HCT116 (cell line): ENCODE results near the gene CDH4. TPM values are rescaled to one million over a fixed set of nuclear protein-coding genes. Genes with fewer than 3 reads are reported as not detected.

Experiments
- ATAC-seq: fragments of 200-7000 bp; cut with Tn5 transposase; 2 replicates; pipeline ENCODE4 v1.9.1; 2020; ENCODE audit warnings: mild to moderate bottlenecking, moderate library complexity
- BruUV-seq: library from RNA; stranded (reverse); fragments of 400-500 nt; replicated peaks from 2 replicates; lab custom pipeline; 2021; lab: Mats Ljungman, UMichigan
- CTCF ChIA-PET: fragments of 300-600 bp; sonication (Branson Sonifier 250); formaldehyde crosslinking; loops from one replicate; lab custom pipeline; 2021; ENCODE audit warnings: antibody characterized with exemption; lab: Charles Lee
- POLR2A ChIA-PET: fragments of 300-600, 350-600 bp; sonication (Branson Sonifier 250); formaldehyde crosslinking; loops from one replicate; lab custom pipeline; 2021; ENCODE audit warnings: antibody characterized with exemption; lab: Charles Lee
- RAD21 ChIA-PET, 2 experiments: fragments of 300-600 bp; sonication (Branson Sonifier 250); formaldehyde crosslinking; loops; one replicate each; lab custom pipeline; 2023; ENCODE audit warnings: low total read pairs in 2 of 2; ENCODE audit not compliant: uncharacterized antibody in 2 of 2, unreplicated experiment in 2 of 2, low non-redundant PET in 1 of 2; lab: Charles Lee
- DNase-seq: peaks from one replicate; pipeline ENCODE4 v3.0.0-alpha.2; 2010; ENCODE audit warnings: low read depth, low spot score
- H2AFZ ChIP-seq: fragments of 200-600 bp; shearing (Covaris generic), sonication (generic); 2 replicates; pipeline ENCODE4 v1.6.1; 2017; ENCODE audit warnings: low read depth, mixed run types, mixed read lengths, antibody characterized with exemption, low read length; ENCODE audit not compliant: poor library complexity, severe bottlenecking
- H3K27ac ChIP-seq: 2 replicates; pipeline ENCODE4 v1.5.1; 2012; ENCODE audit warnings: low read depth, low read length
- H3K27me3 ChIP-seq: fragments of 200-600 bp; sonication (generic); 2 replicates; pipeline ENCODE4 v1.6.1; 2016; ENCODE audit warnings: mixed run types, low read length, mixed read lengths; ENCODE audit not compliant: insufficient read depth
- H3K36me3 ChIP-seq, 2 experiments: fragments of 200-500 bp in 1 of 2; fragments of 200-600 bp in 1 of 2; sonication (Bioruptor generic) in 1 of 2; sonication (generic) in 1 of 2; 2 replicates each; pipeline versions ENCODE4 v1.5.1 to v1.6.1; 2014 to 2016; ENCODE audit warnings: low read length in 2 of 2, inconsistent platforms in 1 of 2, mixed read lengths in 1 of 2, mixed run types in 1 of 2; ENCODE audit not compliant: insufficient read depth in 2 of 2, control insufficient read depth in 1 of 2
- H3K4me1 ChIP-seq, 2 experiments: fragments of 200-600 bp in 1 of 2; sonication (generic) in 1 of 2; 2 replicates each; pipeline versions ENCODE4 v1.5.1 to v1.6.1; 2012 to 2017; ENCODE audit warnings: low read length in 2 of 2, inconsistent platforms in 1 of 2, mild to moderate bottlenecking in 1 of 2, mixed read lengths in 1 of 2, mixed run types in 1 of 2, moderate library complexity in 1 of 2; ENCODE audit not compliant: insufficient read depth in 2 of 2, control insufficient read depth in 1 of 2
- H3K4me2 ChIP-seq: fragments of 200-600 bp; sonication (generic); 2 replicates; pipeline ENCODE4 v1.6.1; 2017; ENCODE audit warnings: mixed run types, low read length, mixed read lengths
- H3K4me3 ChIP-seq, 2 experiments: fragments of 200-600 bp in 1 of 2; sonication (generic) in 1 of 2; replicated peaks in 1 of 2; 2 replicates each; pipeline ENCODE4 v1.5.1; 2011 to 2016; ENCODE audit warnings: low read length in 2 of 2, control low read depth in 1 of 2, low read depth in 1 of 2, mild to moderate bottlenecking in 1 of 2, mixed read lengths in 1 of 2, mixed run types in 1 of 2
- H3K79me2 ChIP-seq: fragments of 200-600 bp; sonication (generic); 2 replicates; pipeline ENCODE4 v1.6.1; 2017; ENCODE audit warnings: mild to moderate bottlenecking, mixed run types, low read length, moderate library complexity, mixed read lengths; ENCODE audit not compliant: insufficient read depth
- H3K9ac ChIP-seq: fragments of 200-600 bp; sonication (generic); 2 replicates; pipeline ENCODE4 v1.6.1; 2016; ENCODE audit warnings: low read length, mixed read lengths
- H3K9me2 ChIP-seq: fragments of 200-600 bp; sonication (generic), shearing (Covaris generic); 2 replicates; pipeline ENCODE4 v1.6.1; 2017; ENCODE audit warnings: mixed run types, mild to moderate bottlenecking, moderate library complexity; ENCODE audit not compliant: insufficient read depth
- H3K9me3 ChIP-seq, 2 experiments: fragments of 200-500 bp in 1 of 2; fragments of 200-600 bp in 1 of 2; sonication (Bioruptor generic) in 1 of 2; sonication (generic) in 1 of 2; 2 replicates each; pipeline ENCODE4 v1.6.1; 2014 to 2017; ENCODE audit warnings: low read length in 2 of 2, mixed read lengths in 2 of 2, inconsistent platforms in 1 of 2, low read depth in 1 of 2, mild to moderate bottlenecking in 1 of 2, mixed run types in 1 of 2, moderate library complexity in 1 of 2; ENCODE audit not compliant: control insufficient read depth in 1 of 2, insufficient read depth in 1 of 2
- H4K20me1 ChIP-seq: fragments of 200-600 bp; sonication (generic), shearing (Covaris generic); 2 replicates; pipeline ENCODE4 v1.6.1; 2017; ENCODE audit warnings: mixed run types, mild to moderate bottlenecking, moderate library complexity; ENCODE audit not compliant: insufficient read depth
- CBX3 ChIP-seq: IDR thresholded peaks from 2 replicates; pipeline ENCODE4 v1.6.1; 2012; ENCODE audit warnings: low read depth
- CEBPB ChIP-seq: IDR thresholded peaks from 2 replicates; pipeline ENCODE4 v1.6.1; 2012; ENCODE audit warnings: low read depth
- CTCF ChIP-seq, 3 experiments: fragments of 200-600 bp in 1 of 3; sonication (generic) in 1 of 3; IDR thresholded peaks in 2 of 3; conservative IDR thresholded peaks in 1 of 3; 2 replicates each; pipeline ENCODE4 v1.5.1; 2012 to 2017; ENCODE audit warnings: low read depth in 2 of 3, low read length in 2 of 3, antibody characterized with exemption in 1 of 3, borderline replicate concordance in 1 of 3, control low read depth in 1 of 3, mild to moderate bottlenecking in 1 of 3, mixed read lengths in 1 of 3, mixed run types in 1 of 3, moderate library complexity in 1 of 3; ENCODE audit not compliant: insufficient read depth in 1 of 3
- ELF1 ChIP-seq: IDR thresholded peaks from 2 replicates; pipeline ENCODE4 v1.6.1; 2012; ENCODE audit warnings: low read depth, borderline replicate concordance
- EZH2 ChIP-seq: fragments of 200-600 bp; sonication (generic); IDR thresholded peaks from 2 replicates; pipeline ENCODE4 v1.6.1; 2017; ENCODE audit warnings: antibody characterized with exemption, mixed run types
- EZH2phosphoT487 ChIP-seq: fragments of 200-600 bp; IDR thresholded peaks from 2 replicates; pipeline ENCODE4 v1.6.1; 2018; ENCODE audit warnings: antibody characterized with exemption, borderline replicate concordance
- JUND ChIP-seq: IDR thresholded peaks from 2 replicates; pipeline ENCODE4 v1.6.1; 2012
- MAX ChIP-seq: IDR thresholded peaks from 2 replicates; pipeline ENCODE4 v1.6.1; 2012
- POLR2A ChIP-seq: IDR thresholded peaks from 2 replicates; pipeline ENCODE4 v1.7.0; 2011; ENCODE audit warnings: borderline replicate concordance; ENCODE audit not compliant: insufficient read depth, insufficient read length; ENCODE audit errors: extremely low read depth
- RAD21 ChIP-seq: IDR thresholded peaks from 2 replicates; pipeline ENCODE4 v1.6.1; 2012; ENCODE audit warnings: low read depth, mild to moderate bottlenecking
- SIN3A ChIP-seq: IDR thresholded peaks from 2 replicates; pipeline ENCODE4 v1.6.1; 2012; ENCODE audit warnings: low read depth
- SP1 ChIP-seq: IDR thresholded peaks from 2 replicates; pipeline ENCODE4 v1.6.1; 2012; ENCODE audit warnings: low read depth
- SRF ChIP-seq: IDR thresholded peaks from 2 replicates; pipeline ENCODE4 v1.6.1; 2012; ENCODE audit warnings: low read depth
- TCF7L2 ChIP-seq: IDR thresholded peaks from 2 replicates; pipeline ENCODE4 v1.7.0; 2011; ENCODE audit warnings: borderline replicate concordance, inconsistent platforms; ENCODE audit not compliant: insufficient read depth, insufficient read length; ENCODE audit errors: extremely low read depth
- YY1 ChIP-seq: IDR thresholded peaks from 2 replicates; pipeline ENCODE4 v1.6.1; 2011; ENCODE audit warnings: low read length, low read depth, moderate library complexity, mild to moderate bottlenecking; ENCODE audit not compliant: insufficient replicate concordance; ENCODE audit errors: extremely low read depth
- ZBTB33 ChIP-seq: IDR thresholded peaks from 2 replicates; pipeline ENCODE4 v1.6.1; 2011; ENCODE audit warnings: mild to moderate bottlenecking, low read length, moderate library complexity; ENCODE audit not compliant: insufficient replicate concordance; ENCODE audit errors: extremely low read depth
- ZFX ChIP-seq: fragments of 450-650 bp; IDR thresholded peaks from 2 replicates; pipeline ENCODE4 v1.6.1; 2017
- ZNF274 ChIP-seq: fragments of 200-500 bp; sonication (Bioruptor generic); IDR thresholded peaks from 2 replicates; pipeline ENCODE4 v1.6.1; 2014; ENCODE audit warnings: mild to moderate bottlenecking, low read depth, low read length, inconsistent platforms
- intact Hi-C: fragments of 100-400 bp; cut with micrococcal nuclease; formaldehyde crosslinking; loops from 2 replicates; pipeline ENCODE4 v1.10.0; 2022
- total RNA-seq: library from RNA; stranded (reverse); gene quantifications from one replicate; pipeline ENCODE4 v1.2.1, GENCODE V29; 2021; ENCODE audit not compliant: unreplicated experiment
- TF ChIP-seq, protein P1 (sequence below): IDR thresholded peaks from 2 replicates; pipeline ENCODE4 v1.6.1; 2012; ENCODE audit warnings: low read depth

CDH4 gene
- total RNA-seq, 1 experiment from 2014 or later = not detected

GRCh38 chr20:61948586-61949362 is 696.7 kb downstream of the CDH4 start:
- intact Hi-C loops = no loop called here
- CTCF ChIA-PET = no interaction called here

More at GRCh38 chr20:61948586-61949362, 696.7 kb downstream of the CDH4 start:
- POLR2A ChIA-PET = no interaction called here
- H3K36me3 ChIP-seq = no peaks in the 10 kb centered on the region
- H3K9ac ChIP-seq = no peak overlapping the region
- no peak overlapping the region for H3K4me2 ChIP-seq
- H3K27me3 ChIP-seq = no peaks in the 10 kb centered on the region
- no peak overlapping the region for H3K4me3 ChIP-seq
- no peaks in the 10 kb centered on the region for H3K9me2 ChIP-seq
- ATAC-seq (no peak), DNase-seq (no peak)
- H4K20me1 ChIP-seq = no peaks in the 10 kb centered on the region
- H3K4me1 ChIP-seq = no peaks in the 10 kb centered on the region
- no peaks in the 10 kb centered on the region for H3K9me3 ChIP-seq
- no TSS peak for BruUV-seq
- RAD21 ChIA-PET = no interaction called here
- no peaks in the 10 kb centered on the region for H3K79me2 ChIP-seq
- no peak overlapping the region for H2AFZ ChIP-seq
- H3K27ac ChIP-seq = no peak overlapping the region
- TF ChIP-seq SIN3A = no peak
- no peak for TF ChIP-seq CEBPB
- TF ChIP-seq MAX = no peak
- TF ChIP-seq, protein P1, sequence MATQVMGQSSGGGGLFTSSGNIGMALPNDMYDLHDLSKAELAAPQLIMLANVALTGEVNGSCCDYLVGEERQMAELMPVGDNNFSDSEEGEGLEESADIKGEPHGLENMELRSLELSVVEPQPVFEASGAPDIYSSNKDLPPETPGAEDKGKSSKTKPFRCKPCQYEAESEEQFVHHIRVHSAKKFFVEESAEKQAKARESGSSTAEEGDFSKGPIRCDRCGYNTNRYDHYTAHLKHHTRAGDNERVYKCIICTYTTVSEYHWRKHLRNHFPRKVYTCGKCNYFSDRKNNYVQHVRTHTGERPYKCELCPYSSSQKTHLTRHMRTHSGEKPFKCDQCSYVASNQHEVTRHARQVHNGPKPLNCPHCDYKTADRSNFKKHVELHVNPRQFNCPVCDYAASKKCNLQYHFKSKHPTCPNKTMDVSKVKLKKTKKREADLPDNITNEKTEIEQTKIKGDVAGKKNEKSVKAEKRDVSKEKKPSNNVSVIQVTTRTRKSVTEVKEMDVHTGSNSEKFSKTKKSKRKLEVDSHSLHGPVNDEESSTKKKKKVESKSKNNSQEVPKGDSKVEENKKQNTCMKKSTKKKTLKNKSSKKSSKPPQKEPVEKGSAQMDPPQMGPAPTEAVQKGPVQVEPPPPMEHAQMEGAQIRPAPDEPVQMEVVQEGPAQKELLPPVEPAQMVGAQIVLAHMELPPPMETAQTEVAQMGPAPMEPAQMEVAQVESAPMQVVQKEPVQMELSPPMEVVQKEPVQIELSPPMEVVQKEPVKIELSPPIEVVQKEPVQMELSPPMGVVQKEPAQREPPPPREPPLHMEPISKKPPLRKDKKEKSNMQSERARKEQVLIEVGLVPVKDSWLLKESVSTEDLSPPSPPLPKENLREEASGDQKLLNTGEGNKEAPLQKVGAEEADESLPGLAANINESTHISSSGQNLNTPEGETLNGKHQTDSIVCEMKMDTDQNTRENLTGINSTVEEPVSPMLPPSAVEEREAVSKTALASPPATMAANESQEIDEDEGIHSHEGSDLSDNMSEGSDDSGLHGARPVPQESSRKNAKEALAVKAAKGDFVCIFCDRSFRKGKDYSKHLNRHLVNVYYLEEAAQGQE = no peak
- TF ChIP-seq ZFX = no peak
- TF ChIP-seq EZH2 = no peak
- TF ChIP-seq SRF = no peak
- no peak for TF ChIP-seq ZNF274
- no peak for TF ChIP-seq ELF1
- TF ChIP-seq CTCF (IDR thresholded peaks at IDR 0.05 in 2 of 3, conservative IDR thresholded peaks at IDR 0.05 in 1 of 3; ENCODE audit: borderline replicate concordance in 1 of 3, insufficient read depth in 1 of 3, low read depth in 2 of 3, low read length in 2 of 3) = no peak
- TF ChIP-seq JUND = no peak
- TF ChIP-seq YY1 = no peak
- no peak for TF ChIP-seq POLR2A
- TF ChIP-seq CBX3 = no peak
- TF ChIP-seq TCF7L2 = no peak
- TF ChIP-seq EZH2phosphoT487 = no peak
- no peak for TF ChIP-seq RAD21
- no peak for TF ChIP-seq ZBTB33
- no peak for TF ChIP-seq SP1
